DMS153 (cell line): Measurements from ENCODE around the gene ATP11A.
A peak's percentile ranks its signal among the peaks of the same experiment; 100 is the strongest.

ENCODE experiments used
- DNase-seq: peaks from one replicate; lab custom pipeline; 2025; lab: John Stamatoyannopoulos, UW

ATP11A gene

GRCh38 chr13:112710855-112711527, 21.2 kb downstream of the ATP11A start:
- no peak for DNase-seq

- DNase-seq = peak; percentile 49
Observed at GRCh38 chr13:112711528-112712265, 21.9 kb downstream of the ATP11A start.

- DNase-seq = no peak
Observed at GRCh38 chr13:112712451-112713207, 22.8 kb downstream of the ATP11A start.

GRCh38 chr13:112713517-112714253, 23.8 kb downstream of the ATP11A start:
- DNase-seq = no peak

- no peak for DNase-seq
Observed at GRCh38 chr13:112714376-112715174, 24.7 kb downstream of the ATP11A start.

- no peak for DNase-seq
Observed at GRCh38 chr13:112715210-112715609, 25.4 kb downstream of the ATP11A start.

GRCh38 chr13:112715715-112716460, 26.1 kb downstream of the ATP11A start:
- DNase-seq = no peak

GRCh38 chr13:112716461-112716820, 26.6 kb downstream of the ATP11A start:
- no peak for DNase-seq

GRCh38 chr13:112716841-112717520, 27.1 kb downstream of the ATP11A start:
- DNase-seq = no peak

- no peak for DNase-seq
Observed at GRCh38 chr13:112718318-112718717, 28.5 kb downstream of the ATP11A start.

GRCh38 chr13:112719016-112719415, 29.2 kb downstream of the ATP11A start:
- DNase-seq = no peak

- no peak for DNase-seq
Observed at GRCh38 chr13:112719556-112719955, 29.7 kb downstream of the ATP11A start.

- no peak for DNase-seq
Observed at GRCh38 chr13:112720251-112720650, 30.4 kb downstream of the ATP11A start.

- DNase-seq = no peak
Observed at GRCh38 chr13:112720814-112721197, 31.0 kb downstream of the ATP11A start.

- DNase-seq = no peak
Observed at GRCh38 chr13:112721198-112722104, 31.6 kb downstream of the ATP11A start.

- peak; percentile 25 for DNase-seq
Observed at GRCh38 chr13:112722433-112723263, 32.8 kb downstream of the ATP11A start.

- no peak for DNase-seq
Observed at GRCh38 chr13:112723771-112724170, 33.9 kb downstream of the ATP11A start.

- no peak for DNase-seq
Observed at GRCh38 chr13:112724788-112725345, 35.0 kb downstream of the ATP11A start.
